AG04449 (cell line): ENCODE measurements around the gene LPP.

Source experiments
- CTCF ChIA-PET: fragments of 350-600 bp; formaldehyde crosslinking; extraction: SDS; loops from one replicate; lab custom pipeline; 2021; ENCODE audit warnings: antibody characterized with exemption; lab: Yijun Ruan, JAX
- POLR2A ChIA-PET: fragments of 400-600, 350-600 bp; formaldehyde crosslinking; extraction: SDS; loops from one replicate; lab custom pipeline; 2020; ENCODE audit warnings: antibody characterized with exemption, inconsistent platforms; lab: Yijun Ruan, JAX
- DNase-seq: peaks from one replicate; pipeline ENCODE4 v3.0.0-alpha.2; 2010; ENCODE audit warnings: low read depth, low spot score
- H3K4me3 ChIP-seq: 2 replicates; pipeline ENCODE4 v1.5.1; 2011; ENCODE audit warnings: low read depth, mild to moderate bottlenecking, control low read depth, low read length
- CTCF ChIP-seq: IDR thresholded peaks from one replicate; pipeline ENCODE4 v1.5.1; 2011; ENCODE audit warnings: mild to moderate bottlenecking, moderate library complexity, low read length, control low read depth, inconsistent platforms; ENCODE audit not compliant: insufficient read depth; ENCODE audit errors: missing control alignments

The LPP gene

GRCh38 chr3:188901126-188901525 is 747.2 kb downstream of the LPP start:
- ChIA-PET POLR2A (no interaction called here), CTCF (interaction anchor here (1.0 to 1.3 kb wide), 2 partner anchors 17 to 54 kb away, joined by 3 read pairs; no protein-coding TSS in a partner anchor)
- no peak for DNase-seq
- no peak for TF ChIP-seq CTCF
- no peak overlapping the region for H3K4me3 ChIP-seq

DNA sequence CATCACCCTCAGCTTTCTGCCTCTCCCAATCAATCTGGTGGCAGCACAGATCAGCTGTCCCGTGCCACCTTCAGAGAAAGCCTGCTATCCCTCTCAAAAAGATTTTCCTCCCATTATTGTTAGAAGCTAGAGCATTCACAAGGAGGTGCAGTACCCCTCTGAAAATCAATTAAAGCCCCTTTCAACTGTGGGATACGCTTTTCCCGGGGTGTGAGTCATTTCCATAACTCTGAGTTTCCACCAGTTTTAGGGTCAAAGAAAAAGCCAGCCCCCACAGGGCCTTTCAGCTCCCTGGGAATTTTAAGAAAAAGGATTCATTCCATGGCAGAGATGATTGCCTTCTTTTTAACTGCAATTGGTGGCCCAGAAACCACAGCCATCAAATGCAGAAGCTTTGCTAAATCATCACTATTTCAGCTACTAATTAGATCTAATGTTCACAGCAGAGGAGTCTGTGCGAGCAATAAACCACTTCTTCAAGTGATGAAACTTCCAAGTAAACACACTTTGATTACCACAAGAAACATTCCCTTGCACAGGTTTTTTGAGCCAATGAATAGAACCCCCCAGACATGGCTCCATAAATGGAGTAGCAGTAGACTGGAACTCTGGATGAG is 747.8 kb downstream of the LPP start:
- POLR2A ChIA-PET, result no interaction called here
- no peak overlapping the region for H3K4me3 ChIP-seq
- TF ChIP-seq CTCF, result no peak
- CTCF ChIA-PET, result interaction anchor here (1.0 to 1.3 kb wide), 2 partner anchors 17 to 54 kb away, joined by 3 read pairs; no protein-coding TSS in a partner anchor
- DNase-seq, result no peak

- no peak for TF ChIP-seq CTCF
- ChIA-PET CTCF (interaction anchor here (1.3 to 1.8 kb wide), 2 partner anchors 10 to 182 kb away, joined by 3 read pairs; no protein-coding TSS in a partner anchor), POLR2A (interaction anchor here (0.8 kb wide), 1 partner anchor 42 kb away, joined by 3 read pairs; no protein-coding TSS in a partner anchor)
- no peak for DNase-seq
- H3K4me3 ChIP-seq, result no peak overlapping the region
Observed at GRCh38 chr3:188904670-188905069, 750.7 kb downstream of the LPP start.

DNA sequence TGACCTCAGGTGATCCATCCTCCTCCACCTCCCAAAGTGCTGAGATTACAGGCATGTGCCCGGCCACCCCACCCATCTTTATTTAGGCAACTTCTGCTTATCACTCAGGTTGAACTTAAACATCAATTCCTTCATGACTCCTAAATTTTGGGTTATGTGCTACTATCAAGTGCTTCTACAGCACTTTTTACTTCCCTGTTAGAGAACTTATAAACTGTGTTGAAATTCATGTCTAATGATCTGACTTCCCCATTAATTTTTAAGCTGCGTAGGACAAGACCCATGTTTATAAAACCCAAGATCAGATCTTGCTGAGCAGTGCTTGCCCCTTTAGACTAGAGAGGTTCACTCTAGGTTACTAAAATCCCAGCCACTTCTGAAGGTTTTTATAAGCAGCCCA is 751.6 kb downstream of the LPP start:
- DNase-seq, result no peak
- no peak for TF ChIP-seq CTCF
- CTCF ChIA-PET, result interaction anchor here (1.3 to 1.8 kb wide), 2 partner anchors 9 to 183 kb away, joined by 3 read pairs; no protein-coding TSS in a partner anchor
- POLR2A ChIA-PET, result no interaction called here
- H3K4me3 ChIP-seq, result no peak overlapping the region

GRCh38 chr3:188906236-188906635 is 752.3 kb downstream of the LPP start:
- no peak for DNase-seq
- POLR2A ChIA-PET, result no interaction called here
- CTCF ChIA-PET, result interaction anchor here (1.3 kb wide), 1 partner anchor 30 kb away, joined by 4 read pairs; no protein-coding TSS in a partner anchor
- no peak overlapping the region for H3K4me3 ChIP-seq
- TF ChIP-seq CTCF, result no peak

- no peak for DNase-seq
- CTCF ChIA-PET, result interaction anchor here (1.3 kb wide), 1 partner anchor 46 kb away, joined by 4 read pairs; no protein-coding TSS in a partner anchor
- POLR2A ChIA-PET, result no interaction called here
- TF ChIP-seq CTCF, result no peak
- H3K4me3 ChIP-seq, result no peak overlapping the region
Observed at GRCh38 chr3:188908002-188908850, 754.3 kb downstream of the LPP start.
